Stimulated activated naive CD4-positive, alpha-beta T cell treated with Interleukin-2 at 50 U/mL for 16 hours (primary cell): ENCODE results near the gene ZNF462.

Experiments used
- DNase-seq: peaks from one replicate; lab custom pipeline; 2025; lab: John Stamatoyannopoulos, UW

The ZNF462 gene

GRCh38 chr9:106864373-106865143 lies 1.6 kb downstream of the ZNF462 start:
- DNase-seq, result no peak

- no peak for DNase-seq
These were observed 3.3 kb downstream of the ZNF462 start for GRCh38 chr9:106866243-106866642.

GRCh38 chr9:106867286-106867685 lies 4.3 kb downstream of the ZNF462 start:
- no peak for DNase-seq

GRCh38 chr9:106868087-106868486 lies 5.1 kb downstream of the ZNF462 start:
- no peak for DNase-seq

GRCh38 chr9:106868565-106868964 lies 5.6 kb downstream of the ZNF462 start:
- DNase-seq, result no peak

GRCh38 chr9:106869028-106869427 lies 6.1 kb downstream of the ZNF462 start:
- no peak for DNase-seq

GRCh38 chr9:106869458-106869857 lies 6.5 kb downstream of the ZNF462 start:
- no peak for DNase-seq

- no peak for DNase-seq
These were observed 9.7 kb downstream of the ZNF462 start for GRCh38 chr9:106872641-106873040.

GRCh38 chr9:106874031-106874430 lies 11.1 kb downstream of the ZNF462 start:
- DNase-seq, result no peak

- no peak for DNase-seq
These were observed 11.7 kb downstream of the ZNF462 start for GRCh38 chr9:106874652-106875051.

GRCh38 chr9:106875529-106875928 lies 12.6 kb downstream of the ZNF462 start:
- no peak for DNase-seq

- no peak for DNase-seq
These were observed 14.4 kb downstream of the ZNF462 start for GRCh38 chr9:106877345-106877744.

- no peak for DNase-seq
These were observed 15.3 kb downstream of the ZNF462 start for GRCh38 chr9:106878081-106878837.

GRCh38 chr9:106878934-106879333 lies 16.0 kb downstream of the ZNF462 start:
- DNase-seq, result no peak

- no peak for DNase-seq
These were observed 16.5 kb downstream of the ZNF462 start for GRCh38 chr9:106879439-106879882.

- no peak for DNase-seq
These were observed 17.1 kb downstream of the ZNF462 start for GRCh38 chr9:106880081-106880480.

- DNase-seq, result no peak
These were observed 17.9 kb downstream of the ZNF462 start for GRCh38 chr9:106880863-106881262.

- DNase-seq, result no peak
These were observed 20.1 kb downstream of the ZNF462 start for GRCh38 chr9:106883030-106883429.

GRCh38 chr9:106883626-106884190 lies 20.7 kb downstream of the ZNF462 start:
- DNase-seq, result no peak

GRCh38 chr9:106885451-106885850 lies 22.5 kb downstream of the ZNF462 start:
- no peak for DNase-seq

GRCh38 chr9:106886111-106887046 lies 23.4 kb downstream of the ZNF462 start:
- no peak for DNase-seq

GRCh38 chr9:106887066-106887465 lies 24.1 kb downstream of the ZNF462 start:
- DNase-seq, result no peak
